Fibroblast of lung (primary cell): ENCODE data around the gene C1QTNF8. TPM values are rescaled to one million over a fixed set of nuclear protein-coding genes. Genes with fewer than 3 reads are reported as not detected.

Experiments used
- DNase-seq, 2 donors: peaks; one replicate each; pipeline versions ENCODE4 v3.0.0 to v3.0.0-alpha.2; 2010; ENCODE audit warnings: low read depth in 2 of 2
- H2AFZ ChIP-seq: 2 replicates; pipeline ENCODE4 v1.5.1; 2012; ENCODE audit warnings: low read length, control low read depth, inconsistent platforms
- H3K27ac ChIP-seq: 2 replicates; pipeline ENCODE4 v1.5.1; 2011; ENCODE audit warnings: low read length, control low read depth; ENCODE audit not compliant: insufficient read depth
- H3K27me3 ChIP-seq: 2 replicates; pipeline ENCODE4 v1.5.1; 2011; ENCODE audit warnings: mild to moderate bottlenecking, low read length; ENCODE audit not compliant: control insufficient read depth, insufficient read depth
- H3K36me3 ChIP-seq: 2 replicates; pipeline ENCODE4 v1.5.1; 2011; ENCODE audit warnings: low read length; ENCODE audit not compliant: control insufficient read depth, insufficient read depth
- H3K4me1 ChIP-seq: 2 replicates; pipeline ENCODE4 v1.5.1; 2011; ENCODE audit warnings: low read length; ENCODE audit not compliant: control insufficient read depth, insufficient read depth; ENCODE audit errors: extremely low read depth
- H3K4me2 ChIP-seq: 2 replicates; pipeline ENCODE4 v1.5.1; 2011; ENCODE audit warnings: low read length, control low read depth; ENCODE audit not compliant: insufficient read depth; ENCODE audit errors: extremely low read depth
- H3K4me3 ChIP-seq, 4 experiments: fragments of 200-600 bp in 1 of 4; sonication (generic) in 1 of 4; replicated peaks in 1 of 4; 2 replicates each; pipeline ENCODE4 v1.5.1; 2011 to 2016; ENCODE audit warnings: low read length in 4 of 4, low read depth in 3 of 4, mild to moderate bottlenecking in 3 of 4, control low read depth in 2 of 4, inconsistent platforms in 1 of 4, mixed read lengths in 1 of 4; ENCODE audit not compliant: insufficient read depth in 1 of 4; ENCODE audit errors: control extremely low read depth in 1 of 4
- H3K79me2 ChIP-seq: 2 replicates; pipeline ENCODE4 v1.5.1; 2012; ENCODE audit warnings: mild to moderate bottlenecking, low read length, inconsistent platforms; ENCODE audit not compliant: control insufficient read depth, insufficient read depth
- H3K9ac ChIP-seq: 2 replicates; pipeline ENCODE4 v1.5.1; 2011; ENCODE audit warnings: mild to moderate bottlenecking, low read length, control low read depth; ENCODE audit not compliant: insufficient read depth
- H3K9me3 ChIP-seq: 2 replicates; pipeline ENCODE4 v1.5.1; 2012; ENCODE audit warnings: low read depth, low read length; ENCODE audit not compliant: control insufficient read depth, insufficient read depth
- H4K20me1 ChIP-seq: 2 replicates; pipeline ENCODE4 v1.5.1; 2011; ENCODE audit warnings: low read length; ENCODE audit not compliant: control insufficient read depth, insufficient read depth; ENCODE audit errors: extremely low read depth
- EZH2 ChIP-seq: IDR thresholded peaks from 2 replicates; pipeline ENCODE4 v1.5.1; 2012; ENCODE audit warnings: low read length, control low read depth, mild to moderate bottlenecking; ENCODE audit errors: missing control alignments
- polyA plus RNA-seq, 2 donors: library from polyadenylated mRNA; depleted of rRNA in 1 of 2; stranded (reverse) in 1 of 2; unstranded in 1 of 2; fragments of >200 nt; gene quantifications; 2 replicates each; pipeline ENCODE4 v1.2.1, GENCODE V29; 2011 to 2012; ENCODE audit warnings: missing spikeins in 1 of 2
- total RNA-seq: library from RNA; depleted of rRNA; stranded (reverse); fragments of >200 nt; gene quantifications from 2 replicates; pipeline ENCODE4 v1.2.1, GENCODE V29; 2014
- TF ChIP-seq, protein P1 (sequence below), 2 donors: IDR thresholded peaks in 1 of 2; conservative IDR thresholded peaks in 1 of 2; 1 replicate in 1 of 2; 2 replicates in 1 of 2; pipeline ENCODE4 v1.5.1; 2011 to 2012; ENCODE audit warnings: low read length in 2 of 2, control low read depth in 1 of 2, inconsistent platforms in 1 of 2, low read depth in 1 of 2, mild to moderate bottlenecking in 1 of 2

C1QTNF8 gene
- total and polyA plus RNA-seq, 2 donors (not counting 1 experiment from before 2014, with no cell fraction given) = not detected

DNA sequence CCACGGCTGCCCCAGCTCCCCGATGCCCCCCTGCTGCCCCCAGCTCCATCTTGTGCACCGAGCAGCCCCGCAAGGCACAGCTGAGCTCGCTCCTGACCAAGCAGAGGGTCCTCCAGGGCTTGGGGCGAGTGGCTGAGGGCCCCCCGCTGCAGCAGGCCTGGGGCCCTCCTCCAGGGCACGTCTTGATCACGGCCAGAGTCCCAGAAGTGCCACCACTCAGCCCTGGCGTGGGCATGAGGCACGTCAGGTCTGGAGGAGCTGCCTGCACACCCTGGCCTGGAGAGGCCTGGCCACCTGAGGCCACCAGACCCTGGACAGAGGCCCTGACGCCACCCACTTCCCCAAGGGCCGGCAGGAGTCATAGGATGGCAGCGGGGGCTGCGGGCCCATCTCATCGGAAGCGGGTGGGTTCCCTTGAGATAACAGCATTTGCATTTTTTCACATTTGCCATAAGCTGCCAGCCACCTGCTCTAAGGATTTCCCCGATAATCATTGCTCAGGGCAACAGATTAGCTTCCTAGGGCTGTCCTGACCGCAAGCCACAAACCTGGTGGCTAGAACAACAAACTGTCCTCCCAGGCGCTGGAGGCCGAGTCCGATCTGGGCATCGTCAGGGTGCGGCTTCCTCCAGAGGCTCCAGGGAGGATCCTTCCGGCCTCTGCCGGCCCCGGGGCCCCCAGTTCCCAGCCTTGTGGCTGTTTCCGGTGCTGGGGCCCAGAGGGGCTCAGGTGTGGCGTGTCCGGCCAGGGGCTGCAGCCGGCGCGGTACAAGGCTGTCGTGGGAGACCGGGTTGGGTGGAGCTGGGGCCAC lies 23.9 kb upstream of the C1QTNF8 start:
- no peak for TF ChIP-seq EZH2
- TF ChIP-seq, protein P1, sequence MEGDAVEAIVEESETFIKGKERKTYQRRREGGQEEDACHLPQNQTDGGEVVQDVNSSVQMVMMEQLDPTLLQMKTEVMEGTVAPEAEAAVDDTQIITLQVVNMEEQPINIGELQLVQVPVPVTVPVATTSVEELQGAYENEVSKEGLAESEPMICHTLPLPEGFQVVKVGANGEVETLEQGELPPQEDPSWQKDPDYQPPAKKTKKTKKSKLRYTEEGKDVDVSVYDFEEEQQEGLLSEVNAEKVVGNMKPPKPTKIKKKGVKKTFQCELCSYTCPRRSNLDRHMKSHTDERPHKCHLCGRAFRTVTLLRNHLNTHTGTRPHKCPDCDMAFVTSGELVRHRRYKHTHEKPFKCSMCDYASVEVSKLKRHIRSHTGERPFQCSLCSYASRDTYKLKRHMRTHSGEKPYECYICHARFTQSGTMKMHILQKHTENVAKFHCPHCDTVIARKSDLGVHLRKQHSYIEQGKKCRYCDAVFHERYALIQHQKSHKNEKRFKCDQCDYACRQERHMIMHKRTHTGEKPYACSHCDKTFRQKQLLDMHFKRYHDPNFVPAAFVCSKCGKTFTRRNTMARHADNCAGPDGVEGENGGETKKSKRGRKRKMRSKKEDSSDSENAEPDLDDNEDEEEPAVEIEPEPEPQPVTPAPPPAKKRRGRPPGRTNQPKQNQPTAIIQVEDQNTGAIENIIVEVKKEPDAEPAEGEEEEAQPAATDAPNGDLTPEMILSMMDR (conservative IDR thresholded peaks at IDR 0.05 in 1 of 2, IDR thresholded peaks at IDR 0.05 in 1 of 2; ENCODE audit: low read depth in 1 of 2, low read length in 2 of 2) = no peak
- DNase-seq = no peak
- no peaks in the 10 kb centered on the region for H3K9me3 ChIP-seq

GRCh38 chr16:1119129-1119528 lies 23.1 kb upstream of the C1QTNF8 start:
- no peak for DNase-seq
- H3K27me3 ChIP-seq = no peaks in the 10 kb centered on the region
- H2AFZ ChIP-seq = no peak overlapping the region
- no peaks in the 10 kb centered on the region for H3K9me3 ChIP-seq
- H3K4me1 ChIP-seq = no peaks in the 10 kb centered on the region
- no peaks in the 10 kb centered on the region for H4K20me1 ChIP-seq
- H3K36me3 ChIP-seq = no peaks in the 10 kb centered on the region
- no peak overlapping the region for H3K27ac ChIP-seq
- TF ChIP-seq, protein P1 (conservative IDR thresholded peaks at IDR 0.05 in 1 of 2, IDR thresholded peaks at IDR 0.05 in 1 of 2; ENCODE audit: low read depth in 1 of 2, low read length in 2 of 2) = no peak
- no peak for TF ChIP-seq EZH2
- no peaks in the 10 kb centered on the region for H3K79me2 ChIP-seq
- H3K9ac ChIP-seq = no peak overlapping the region
- H3K4me2 ChIP-seq = no peak overlapping the region
- H3K4me3 ChIP-seq = no peak overlapping the region

More for the DNA sequence above, 23.9 kb upstream of the C1QTNF8 start:
- no peak overlapping the region for H3K27ac ChIP-seq
- H3K4me1 ChIP-seq = no peaks in the 10 kb centered on the region
- no peaks in the 10 kb centered on the region for H3K36me3 ChIP-seq
- no peak overlapping the region for H3K9ac ChIP-seq
- no peak overlapping the region for H3K4me2 ChIP-seq
- no peak overlapping the region for H3K4me3 ChIP-seq
- no peak overlapping the region for H2AFZ ChIP-seq
- no peaks in the 10 kb centered on the region for H3K79me2 ChIP-seq
- H3K27me3 ChIP-seq = no peaks in the 10 kb centered on the region
- H4K20me1 ChIP-seq = no peaks in the 10 kb centered on the region

- Histone ChIP-seq H4K20me1 (no peaks in the 10 kb centered on the region), H3K79me2 (no peaks in the 10 kb centered on the region), H2AFZ (no peak overlapping the region), H3K27ac (no peak overlapping the region), H3K27me3 (no peaks in the 10 kb centered on the region), H3K4me3 (no peak overlapping the region), H3K36me3 (no peaks in the 10 kb centered on the region), H3K9ac (no peak overlapping the region), H3K4me2 (no peak overlapping the region), H3K4me1 (no peaks in the 10 kb centered on the region), H3K9me3 (no peaks in the 10 kb centered on the region)
- no peak for TF ChIP-seq EZH2
- TF ChIP-seq, protein P1 (conservative IDR thresholded peaks at IDR 0.05 in 1 of 2, IDR thresholded peaks at IDR 0.05 in 1 of 2; ENCODE audit: low read depth in 1 of 2, low read length in 2 of 2) = no peak
- DNase-seq = no peak
Observed at GRCh38 chr16:1117926-1118325, 21.9 kb upstream of the C1QTNF8 start.
